NCI-H2171 treated with DMSO at 0.1 percent for 48 hours (cell line): Measurements from ENCODE around the gene FILIP1L.

ENCODE experiments used
- DNase-seq: peaks from one replicate; lab custom pipeline; 2025; lab: John Stamatoyannopoulos, UW

The FILIP1L gene

DNA sequence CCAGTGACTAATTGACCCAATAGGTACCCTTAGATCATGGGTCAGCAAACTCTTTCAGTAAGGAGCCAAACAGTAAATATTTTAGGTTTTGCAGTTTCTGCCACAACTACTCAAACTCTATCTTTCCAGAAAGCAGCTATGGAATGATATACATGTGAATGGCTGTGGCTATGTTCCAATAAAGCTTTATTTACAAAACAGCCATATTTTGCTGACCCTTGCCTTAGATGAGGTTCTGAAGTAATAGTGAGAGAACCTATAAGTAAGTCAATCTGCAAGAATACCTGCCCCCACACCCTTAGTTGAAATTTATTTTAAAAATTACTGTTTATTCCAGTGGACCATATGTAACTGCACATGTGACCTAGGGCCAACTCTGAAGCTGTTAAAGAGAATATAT, 162.6 kb downstream of the FILIP1L start:
- DNase-seq = no peak

DNA sequence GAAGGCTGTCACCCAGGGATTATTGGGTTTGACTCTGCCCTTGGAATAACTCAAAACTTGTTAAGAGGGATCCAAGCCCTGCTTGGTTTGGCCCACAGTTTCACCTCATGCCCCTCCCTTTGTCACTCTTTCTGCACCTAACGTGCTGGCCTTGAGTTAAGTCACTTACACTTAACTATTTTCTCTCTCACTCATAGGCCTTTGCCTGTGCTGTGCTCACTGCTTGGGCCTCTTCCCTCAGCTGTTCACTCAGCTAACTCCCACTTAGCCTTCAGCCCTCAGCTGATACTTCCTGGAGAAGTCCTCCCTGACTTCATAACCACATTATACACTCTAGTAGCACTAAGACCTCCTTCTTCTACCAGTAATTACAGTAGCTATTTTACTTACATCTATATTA, 163.4 kb downstream of the FILIP1L start:
- DNase-seq = no peak

DNA sequence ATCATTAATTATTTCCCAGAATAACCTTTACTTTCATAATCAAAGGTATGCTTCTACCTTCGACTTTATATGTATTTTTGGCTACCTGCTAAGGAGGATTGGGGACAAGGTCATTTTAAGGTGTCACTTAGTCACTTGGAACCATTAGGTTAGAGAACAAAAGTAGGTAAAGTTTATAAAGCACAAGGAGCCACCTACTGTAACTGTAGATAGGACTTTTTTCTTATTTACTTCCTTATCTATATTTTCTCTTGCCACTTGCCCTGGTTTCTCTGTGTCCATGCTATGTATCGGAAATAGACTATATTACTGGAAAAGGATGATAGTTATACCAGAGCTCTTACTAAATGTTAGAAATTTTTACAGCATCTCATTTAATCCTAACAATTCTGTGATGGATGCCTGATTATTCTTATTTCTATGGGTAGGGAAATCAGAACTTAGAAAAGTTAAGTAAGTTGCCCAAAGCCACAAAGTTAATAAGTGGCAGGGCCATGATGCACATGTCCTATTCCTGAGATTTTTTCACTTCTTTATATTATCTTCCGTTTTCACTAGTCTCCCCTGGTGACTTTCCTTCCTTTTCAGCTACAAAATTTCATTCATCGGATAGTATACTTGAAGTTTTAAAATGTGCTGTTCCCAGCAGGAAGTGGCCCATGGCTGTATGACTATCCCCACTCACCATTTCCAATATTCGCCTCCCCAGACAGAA, 164.2 kb downstream of the FILIP1L start:
- DNase-seq = no peak

DNA sequence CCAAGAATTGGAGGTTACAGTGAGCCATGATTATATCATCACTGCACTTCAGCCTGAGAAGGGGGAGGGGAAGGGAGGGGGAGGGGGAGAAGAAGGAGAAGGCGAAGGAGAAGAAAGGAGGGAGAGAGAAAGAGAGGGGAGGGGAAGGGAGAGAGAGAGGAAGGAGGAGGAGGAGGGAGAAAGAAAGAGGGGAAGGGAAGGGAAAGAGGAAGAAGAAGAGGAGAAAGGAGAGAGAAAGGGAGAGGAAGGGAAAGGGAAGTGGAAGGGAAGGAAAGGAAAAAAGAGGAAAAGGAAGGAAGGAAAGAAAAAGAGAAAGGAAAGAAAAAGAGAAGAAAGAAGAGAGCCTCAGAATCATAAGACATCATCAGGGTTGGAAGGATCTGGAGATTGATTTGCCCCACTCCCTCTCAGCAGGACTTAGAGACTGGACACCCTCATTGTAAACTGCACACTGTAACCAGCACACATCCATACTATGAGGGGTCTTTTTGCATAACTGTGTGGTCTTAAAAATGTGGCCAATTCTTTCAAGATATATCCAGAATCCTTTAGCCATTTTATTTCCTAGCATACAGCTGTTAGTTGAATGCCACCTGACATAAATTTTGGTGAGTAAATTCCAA, 165.7 kb downstream of the FILIP1L start:
- no peak for DNase-seq

- no peak for DNase-seq
Measured at GRCh38 chr3:99947356-99947755, 166.9 kb downstream of the FILIP1L start.

DNA sequence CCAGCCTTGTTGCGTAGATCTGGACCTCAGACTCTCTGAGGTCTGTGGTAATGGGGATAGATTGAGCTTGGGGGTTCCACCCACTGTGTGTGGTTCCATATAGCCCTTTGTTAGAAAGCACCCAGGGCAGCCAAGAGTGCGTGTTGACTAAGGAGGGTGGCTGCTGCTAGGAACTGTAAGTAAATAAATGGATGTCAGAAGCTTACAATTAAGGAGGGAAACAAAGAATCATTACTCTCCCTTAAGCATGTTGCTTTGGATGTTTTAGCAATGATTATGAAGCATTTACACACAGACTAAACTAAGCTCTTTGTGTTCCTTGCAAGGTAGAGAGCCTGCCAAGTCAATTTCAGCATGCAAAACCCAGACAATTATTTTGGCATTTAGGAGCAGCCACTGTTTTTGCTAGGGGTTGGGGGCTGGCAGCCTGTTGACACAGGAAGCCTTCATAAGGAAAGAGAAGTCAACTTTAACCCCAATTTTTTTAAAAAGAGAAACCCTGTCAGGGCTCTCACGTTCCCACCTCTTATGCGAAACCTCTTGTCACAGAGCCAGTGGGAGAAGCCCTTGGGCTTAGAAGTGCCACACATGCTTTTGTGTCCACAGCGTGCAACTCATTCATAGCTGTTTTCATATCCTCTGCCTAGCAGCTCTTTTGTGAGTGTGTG, 168.8 kb downstream of the FILIP1L start:
- DNase-seq = no peak

DNA sequence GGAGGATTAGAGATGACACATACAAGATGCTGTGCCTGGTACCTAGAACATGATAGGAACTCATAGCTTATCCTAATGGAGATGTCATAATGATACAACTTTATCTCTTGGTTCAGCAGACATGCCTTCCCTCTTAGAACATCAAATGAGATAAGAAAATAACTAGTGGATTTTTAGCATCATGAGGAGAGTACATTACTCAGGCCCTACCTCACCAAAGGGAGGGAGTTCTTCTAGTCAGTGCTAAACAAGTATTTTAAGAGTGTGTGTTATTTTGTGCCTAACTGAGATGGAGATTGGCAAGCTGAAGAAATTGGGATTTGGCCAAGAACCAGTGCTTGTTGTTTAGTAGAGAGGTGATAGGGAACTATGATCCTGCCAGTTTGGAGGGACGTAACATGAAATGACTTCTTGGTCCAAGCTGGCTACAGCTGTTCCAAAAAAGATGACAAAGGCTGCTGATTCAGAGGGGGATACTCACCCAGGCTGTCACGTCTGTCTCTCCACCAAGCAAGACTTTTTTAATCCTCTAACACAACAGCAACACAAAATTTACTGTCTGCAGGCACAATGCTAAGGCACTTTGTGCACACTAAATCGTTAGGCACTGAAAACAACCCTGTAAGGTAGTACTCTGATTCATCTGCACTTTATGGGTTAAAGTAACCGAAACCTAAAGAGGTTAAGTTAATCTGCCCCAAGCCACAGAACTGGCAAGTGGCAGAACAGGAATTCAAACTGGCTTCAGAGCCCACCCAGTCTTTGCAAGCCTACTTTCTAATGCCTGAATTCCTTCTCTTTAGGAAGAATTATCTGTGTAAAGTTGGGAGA, 170.2 kb downstream of the FILIP1L start:
- DNase-seq = no peak

- DNase-seq = no peak
Measured at GRCh38 chr3:99941211-99941610, 173.1 kb downstream of the FILIP1L start.

- DNase-seq = no peak
Measured at GRCh38 chr3:99940350-99940749, 174.0 kb downstream of the FILIP1L start.

DNA sequence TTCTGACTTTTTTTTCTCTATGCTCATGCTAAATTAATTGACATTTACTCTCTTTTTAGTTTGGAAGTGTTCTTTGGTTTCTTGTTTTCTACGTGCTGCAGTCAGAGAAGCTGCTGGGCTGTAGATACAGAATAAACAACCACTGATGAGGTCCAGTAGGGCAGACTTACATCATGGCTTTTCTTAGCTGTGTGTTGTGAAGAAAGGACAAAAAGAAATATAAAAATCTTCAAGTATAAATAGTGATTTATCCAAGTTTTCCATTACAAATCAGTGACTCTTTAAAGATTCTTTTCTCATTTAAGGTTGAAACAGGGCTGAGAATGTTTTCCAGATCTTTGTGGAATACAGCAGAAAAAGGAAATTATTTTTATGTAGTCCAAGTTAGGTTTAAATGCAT, 174.4 kb downstream of the FILIP1L start:
- no peak for DNase-seq

- DNase-seq = no peak
Measured at GRCh38 chr3:99938270-99938911, 175.9 kb downstream of the FILIP1L start.

- DNase-seq = no peak
Measured at GRCh38 chr3:99934975-99935797, 179.1 kb downstream of the FILIP1L start.

GRCh38 chr3:99933971-99934750, 180.1 kb downstream of the FILIP1L start:
- DNase-seq = no peak

DNA sequence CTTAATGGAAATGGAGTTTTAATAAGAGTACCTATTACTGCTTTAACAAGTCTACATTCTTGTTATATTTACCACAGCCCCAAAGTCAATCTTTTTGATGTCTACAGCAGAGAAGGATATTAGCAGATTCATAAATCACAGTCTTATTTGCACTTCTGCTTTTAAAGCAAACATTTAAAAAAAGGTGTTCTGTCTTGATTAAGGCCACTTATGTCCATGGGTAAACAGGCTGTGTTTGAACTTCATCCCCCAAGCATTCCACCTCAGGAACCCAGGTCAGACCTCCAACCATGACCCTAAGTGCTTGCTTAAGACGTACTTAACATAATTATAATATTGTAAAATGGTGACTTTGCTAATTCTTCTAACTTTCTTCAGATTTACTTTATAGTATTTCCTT, 183.2 kb downstream of the FILIP1L start:
- DNase-seq = no peak

DNA sequence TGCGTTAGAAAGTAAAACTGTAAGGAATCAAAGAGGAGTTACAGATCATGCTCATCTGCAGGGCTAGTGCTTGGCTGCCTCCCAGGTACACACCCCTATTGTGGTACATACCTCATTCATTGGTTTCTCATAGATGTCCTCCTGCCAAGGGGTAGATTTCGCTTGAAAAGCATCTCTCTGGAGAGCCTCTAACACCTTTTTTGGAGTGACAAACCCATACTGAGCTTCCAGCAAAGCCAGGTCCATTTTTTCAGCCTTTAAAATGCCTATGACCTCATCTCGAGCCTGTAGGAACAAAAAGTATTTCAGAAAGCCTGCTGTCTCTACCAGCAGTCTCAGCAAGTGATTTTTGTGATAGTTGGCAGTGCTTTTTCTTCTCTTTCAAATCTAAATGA, 184.6 kb downstream of the FILIP1L start:
- no peak for DNase-seq

DNA sequence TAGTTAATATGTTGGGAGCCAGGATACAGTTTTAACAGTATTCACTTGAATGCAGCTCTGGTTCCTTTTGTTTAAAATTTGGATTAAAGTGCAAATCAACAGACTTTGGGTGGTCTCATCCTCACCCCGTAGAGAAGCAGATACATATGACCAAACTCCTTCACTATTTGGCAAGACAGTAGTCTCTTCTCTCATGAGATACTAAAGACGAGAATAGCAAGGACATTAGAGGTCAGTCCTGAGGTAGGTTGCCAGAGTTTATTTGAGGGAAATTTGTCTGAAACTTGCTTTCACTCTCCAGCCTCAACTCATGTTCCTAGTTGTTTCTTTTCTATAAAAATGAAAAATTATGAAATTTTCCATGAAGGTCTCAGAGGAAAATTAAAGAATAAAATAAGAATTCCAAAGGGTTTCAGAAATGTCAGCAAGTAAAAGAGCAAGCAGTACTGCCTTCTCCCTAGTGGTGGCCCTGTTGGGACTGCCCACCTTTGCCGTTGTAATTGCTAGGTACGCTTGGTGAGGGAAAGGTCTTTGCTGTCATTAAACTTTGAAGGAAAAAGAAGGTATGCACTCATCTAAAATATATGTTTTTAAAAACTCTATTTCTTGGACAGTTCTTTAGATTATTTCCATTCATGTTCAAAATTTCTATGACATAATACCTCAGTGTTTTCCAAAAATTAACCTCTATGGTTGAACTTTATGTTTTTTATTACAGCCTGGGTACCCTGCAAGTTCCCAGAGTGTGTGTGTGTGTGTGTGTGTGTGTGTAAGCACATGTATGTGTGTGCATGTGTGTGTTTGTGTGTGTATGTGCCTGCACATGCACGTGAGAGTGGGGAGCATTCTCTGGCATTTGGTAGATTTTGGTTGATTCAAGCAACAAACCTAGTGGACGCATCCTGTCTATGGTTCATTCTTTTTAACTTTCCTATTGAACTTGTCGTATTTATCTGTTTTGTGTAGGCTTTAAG, 185.2 kb downstream of the FILIP1L start:
- DNase-seq = no peak

DNA sequence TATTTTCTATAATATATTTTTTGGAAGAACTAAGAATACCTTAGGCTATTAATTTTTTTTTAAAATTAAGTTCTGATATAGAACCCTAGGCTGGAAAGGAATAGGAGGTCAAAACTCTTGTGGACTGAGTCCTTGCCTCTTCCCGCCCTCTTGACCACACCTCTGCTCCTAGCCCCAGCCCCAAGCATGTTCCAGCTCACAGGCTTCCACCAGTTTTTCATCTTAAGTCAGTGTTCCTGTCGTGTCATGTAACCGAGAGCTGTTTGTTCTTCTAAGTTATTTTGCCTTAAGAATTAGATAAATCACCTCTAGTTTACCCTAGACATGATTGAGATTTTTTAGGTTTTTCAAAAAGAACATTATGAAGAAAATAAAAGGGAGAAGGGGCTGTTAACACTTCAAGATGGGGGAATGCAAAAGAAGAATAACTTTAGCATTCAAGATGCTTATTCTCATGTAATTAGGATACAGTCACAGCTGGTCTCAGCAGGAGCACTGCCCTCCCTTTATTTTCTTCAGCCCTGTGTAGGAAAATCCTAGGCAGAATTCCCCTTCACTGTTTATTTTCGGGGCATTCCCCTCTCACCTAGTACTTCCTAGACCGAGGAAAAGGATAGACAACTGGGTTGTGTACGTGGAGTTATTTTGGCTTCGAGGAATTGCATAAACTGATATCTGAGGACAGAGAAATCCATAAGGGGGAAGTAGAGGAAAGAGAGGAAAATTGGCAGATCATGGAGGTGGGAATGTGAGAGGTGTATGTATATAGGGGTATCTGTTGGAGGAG, 186.4 kb downstream of the FILIP1L start:
- DNase-seq = no peak

GRCh38 chr3:99925584-99926230, 188.6 kb downstream of the FILIP1L start:
- DNase-seq = peak; percentile 32
